Natural killer cell (primary cell): ENCODE results near the gene SORCS1. TPM values are rescaled to one million over a fixed set of nuclear protein-coding genes. Genes with fewer than 3 reads are reported as not detected.

ENCODE experiments used
- ATAC-seq, 3 donors: fragments of 150-1000 bp in 2 of 3; fragments of 200-7000 bp in 1 of 3; cut with Tn5 transposase; 1 replicate in 1 of 3; 2 replicates in 2 of 3; pipeline ENCODE4 v1.10.0; 2021; ENCODE audit warnings: mild to moderate bottlenecking in 2 of 3, moderate library complexity in 2 of 3
- DNase-seq, 2 donors: peaks; one replicate each; pipeline versions ENCODE4 v3.0.0 to v3.0.0-alpha.2; 2013 to 2021; ENCODE audit warnings: mixed read lengths in 1 of 2
- H3K27ac ChIP-seq: one replicate; pipeline ENCODE4 v1.5.1; 2013; ENCODE audit warnings: mild to moderate bottlenecking, low read length
- H3K27me3 ChIP-seq: one replicate; pipeline ENCODE4 v1.6.1; 2013; ENCODE audit warnings: low read length; ENCODE audit not compliant: control insufficient read depth, insufficient read depth
- H3K36me3 ChIP-seq: one replicate; pipeline ENCODE4 v1.6.1; 2013; ENCODE audit warnings: low read length; ENCODE audit not compliant: control insufficient read depth, insufficient read depth
- H3K4me1 ChIP-seq: one replicate; pipeline ENCODE4 v1.6.1; 2013; ENCODE audit warnings: low read length; ENCODE audit not compliant: control insufficient read depth, insufficient read depth
- H3K4me3 ChIP-seq: one replicate; pipeline ENCODE4 v1.5.1; 2013; ENCODE audit warnings: low read length
- H3K9me3 ChIP-seq: one replicate; pipeline ENCODE4 v1.6.1; 2013; ENCODE audit warnings: low read length; ENCODE audit not compliant: control insufficient read depth, insufficient read depth
- H3K27ac Mint-ChIP-seq, 2 donors: one replicate each; pipeline ENCODE4 v1.8.0; 2022; ENCODE audit warnings: mild to moderate bottlenecking in 2 of 2, mixed read lengths in 2 of 2, moderate library complexity in 1 of 2
- H3K27me3 Mint-ChIP-seq, 2 donors: one replicate each; pipeline ENCODE4 v1.8.0; 2022; ENCODE audit warnings: low read depth in 2 of 2, mixed read lengths in 2 of 2
- H3K36me3 Mint-ChIP-seq: one replicate; pipeline ENCODE4 v1.8.0; 2022; ENCODE audit warnings: mixed read lengths
- H3K4me1 Mint-ChIP-seq, 2 donors: one replicate each; pipeline ENCODE4 v1.8.0; 2022; ENCODE audit warnings: mixed read lengths in 2 of 2
- H3K4me3 Mint-ChIP-seq: one replicate; pipeline ENCODE4 v1.8.0; 2022; ENCODE audit warnings: mild to moderate bottlenecking, moderate library complexity, mixed read lengths
- H3K9me3 Mint-ChIP-seq, 2 donors: one replicate each; pipeline ENCODE4 v1.8.0; 2022; ENCODE audit warnings: mixed read lengths in 2 of 2
- CTCF ChIP-seq: fragments of 200-600 bp; IDR thresholded peaks from one replicate; pipeline ENCODE4 v1.8.0; 2022; ENCODE audit warnings: antibody characterized with exemption
- WGBS: methylation state at CpG from one replicate; pipeline ENCODE4 v1.1.7; 2013; ENCODE audit warnings: missing lambda C conversion rate; ENCODE audit not compliant: insufficient coverage; 5-methylcytosine and 5-hydroxymethylcytosine counted together
- intact Hi-C: fragments of 100-400 bp; cut with micrococcal nuclease; formaldehyde crosslinking; loops from one replicate; pipeline ENCODE4 v1.14.2; 2022
- total RNA-seq, 4 donors: library from RNA; stranded (reverse); fragments of 120-200 nt in 1 of 4; gene quantifications; one replicate each; pipeline versions ENCODE4 v1.2.3 to v1.2.4, GENCODE V29; 2013 to 2022

Gene SORCS1
- total RNA-seq, 3 donors from 2014 or later (not counting 1 experiment from before 2014, with no cell fraction given) = not detected

GRCh38 chr10:106935978-106936451 lies 228.5 kb downstream of the SORCS1 start:
- Mint-ChIP-seq H3K36me3 (no peaks in the 10 kb centered on the region), H3K4me3 (no peak overlapping the region), H3K27ac (no peak overlapping the region), H3K4me1 (peaks cover 0 to 5% of the 10 kb centered on the region in 2 donors), H3K27me3 (peaks cover 0 to 6% of the 10 kb centered on the region in 2 donors), H3K9me3 (no peaks in the 10 kb centered on the region)
- ATAC-seq = no peak
- no peak for TF ChIP-seq CTCF
- no peak for DNase-seq
- Histone ChIP-seq H3K4me1 (no peaks in the 10 kb centered on the region), H3K4me3 (no peak overlapping the region), H3K27me3 (no peaks in the 10 kb centered on the region), H3K36me3 (no peaks in the 10 kb centered on the region), H3K9me3 (no peaks in the 10 kb centered on the region), H3K27ac (no peak overlapping the region)
- intact Hi-C loops = no loop called here

DNA sequence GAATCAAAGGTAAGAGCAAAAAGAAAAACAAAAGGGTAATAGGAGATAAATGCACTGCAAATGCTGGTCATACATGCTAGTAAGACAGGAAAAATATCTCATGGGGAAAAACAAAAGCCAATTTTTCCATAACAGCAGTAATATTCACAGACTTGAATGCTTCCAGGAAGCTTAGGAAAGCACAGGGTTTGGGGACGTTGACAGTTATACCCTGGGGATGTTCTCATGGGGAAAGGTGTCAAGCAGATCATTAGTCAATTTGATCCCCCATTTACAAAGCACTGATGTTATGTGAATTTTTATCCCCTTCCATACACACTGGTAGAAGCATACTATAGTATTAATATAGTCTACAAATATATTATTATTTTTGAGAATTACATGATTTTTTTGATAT lies 232.7 kb downstream of the SORCS1 start:
- Histone ChIP-seq H3K4me1 (no peaks in the 10 kb centered on the region), H3K9me3 (no peaks in the 10 kb centered on the region), H3K36me3 (no peaks in the 10 kb centered on the region), H3K27ac (no peak overlapping the region), H3K27me3 (no peaks in the 10 kb centered on the region), H3K4me3 (no peak overlapping the region)
- intact Hi-C loops = no loop called here
- DNase-seq (no peak), ATAC-seq (no peak)
- Mint-ChIP-seq H3K4me3 (no peak overlapping the region), H3K36me3 (no peaks in the 10 kb centered on the region), H3K4me1 (peaks cover 0 to 5% of the 10 kb centered on the region in 2 donors), H3K9me3 (no peaks in the 10 kb centered on the region), H3K27me3 (peaks cover 0 to 6% of the 10 kb centered on the region in 2 donors), H3K27ac (no peak overlapping the region)
- no peak for TF ChIP-seq CTCF
- WGBS = no CpG with 5 or more reads among the region's 1 CpG

- no peak for TF ChIP-seq CTCF
- Mint-ChIP-seq H3K27ac (no peak overlapping the region), H3K4me1 (peaks cover 0 to 4% of the 10 kb centered on the region in 2 donors), H3K4me3 (no peak overlapping the region), H3K9me3 (no peaks in the 10 kb centered on the region), H3K27me3 (peaks cover 0 to 6% of the 10 kb centered on the region in 2 donors), H3K36me3 (no peaks in the 10 kb centered on the region)
- no peaks in the 10 kb centered on the region for H3K4me1 ChIP-seq
- H3K36me3 ChIP-seq = no peaks in the 10 kb centered on the region
- 69% methylated on average over 5 of the region's 5 CpGs for WGBS
- no peaks in the 10 kb centered on the region for H3K9me3 ChIP-seq
- H3K27ac ChIP-seq = no peak overlapping the region
- no peak overlapping the region for H3K4me3 ChIP-seq
- H3K27me3 ChIP-seq = no peaks in the 10 kb centered on the region
- intact Hi-C loops = no loop called here
- DNase-seq (no peak), ATAC-seq (no peak)
Measured at GRCh38 chr10:106931159-106931852, 233.2 kb downstream of the SORCS1 start.

DNA sequence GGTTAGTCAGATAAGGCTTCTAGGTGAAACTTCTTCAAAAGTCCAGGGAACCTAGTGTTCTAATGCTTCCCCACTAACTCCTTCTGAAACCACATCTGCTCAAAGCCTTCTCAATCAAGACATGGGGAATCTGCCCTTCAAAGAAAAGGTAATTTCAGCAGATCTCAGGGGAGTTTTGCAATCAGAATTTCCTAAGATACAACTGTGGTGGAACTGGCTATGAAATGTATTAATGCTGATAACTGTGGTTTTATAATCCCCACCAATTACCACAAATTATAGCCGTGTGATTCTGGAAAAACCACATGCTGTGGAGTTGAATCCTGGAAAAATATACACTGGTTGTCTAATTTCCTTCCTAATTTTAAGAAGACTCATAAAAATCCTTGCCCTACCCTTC lies 233.8 kb downstream of the SORCS1 start:
- no peak overlapping the region for H3K4me3 Mint-ChIP-seq
- Histone ChIP-seq H3K27me3 (no peaks in the 10 kb centered on the region), H3K4me1 (no peaks in the 10 kb centered on the region), H3K9me3 (no peaks in the 10 kb centered on the region), H3K36me3 (no peaks in the 10 kb centered on the region), H3K27ac (no peak overlapping the region), H3K4me3 (no peak overlapping the region)
- TF ChIP-seq CTCF = no peak
- H3K9me3 Mint-ChIP-seq = no peaks in the 10 kb centered on the region
- no peak overlapping the region for H3K27ac Mint-ChIP-seq
- no peaks in the 10 kb centered on the region for H3K36me3 Mint-ChIP-seq
- H3K27me3 Mint-ChIP-seq = peaks cover 0 to 6% of the 10 kb centered on the region in 2 donors
- no peaks in the 10 kb centered on the region for H3K4me1 Mint-ChIP-seq
- intact Hi-C loops = no loop called here
- no peak for DNase-seq
- no peak for ATAC-seq
- 56% methylated on average over 1 of the region's 1 CpG for WGBS
